Pons (tissue), 1 donor: ENCODE data around the gene CUX1.
A peak's percentile ranks its signal among the peaks of the same experiment; 100 is the strongest.
"Not testable (repeated sequence)": the region's sequence is repeated elsewhere in the genome, so short reads cannot be mapped to it uniquely, and the experiment has no call there.

ENCODE experiments used
- DNase-seq: peaks from one replicate; pipeline ENCODE4 v3.0.0-alpha.2; 2016; ENCODE audit warnings: low spot score

CUX1 gene

DNA sequence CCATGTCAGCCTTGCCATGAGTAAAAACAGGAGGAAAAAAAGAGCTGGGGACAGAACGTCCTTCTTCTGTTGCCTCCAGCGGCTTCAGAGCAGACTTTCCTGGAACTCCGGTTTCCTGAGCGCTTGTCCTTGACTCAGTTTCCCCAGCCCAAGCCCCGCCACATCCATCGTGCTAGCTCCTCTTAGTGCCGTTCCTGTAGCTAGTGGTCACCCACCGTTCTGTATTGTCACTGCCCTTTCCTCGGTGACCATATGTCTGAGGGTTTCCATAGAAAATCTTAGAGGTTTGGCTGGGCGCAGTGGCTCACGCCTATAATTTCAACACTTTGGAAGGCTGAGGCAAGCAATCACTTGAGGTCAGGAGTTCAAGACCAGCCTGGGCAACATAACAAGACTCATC, 100.1 kb downstream of the CUX1 start:
- DNase-seq = no peak

DNA sequence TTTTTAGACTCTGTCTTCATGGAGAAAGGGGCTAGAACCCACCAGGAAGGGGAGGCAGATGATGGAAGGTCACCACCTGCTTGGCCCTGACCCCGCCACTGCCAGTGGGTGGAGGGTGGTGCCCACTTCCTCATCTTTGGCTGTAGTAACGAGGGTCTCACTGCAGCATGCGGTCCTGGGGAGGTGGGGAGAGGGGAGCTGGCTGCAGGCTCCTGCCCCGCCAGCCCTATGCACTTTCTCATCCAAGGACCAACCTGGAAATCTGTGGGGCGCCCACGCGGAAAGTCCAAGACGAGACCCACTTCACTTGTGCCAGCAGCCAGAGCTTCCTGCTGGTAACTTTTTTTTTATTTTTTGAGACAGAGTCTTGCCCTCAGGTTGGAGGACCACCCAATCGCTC, 101.0 kb downstream of the CUX1 start:
- no peak for DNase-seq

GRCh38 chr7:101919363-101920115, 102.1 kb downstream of the CUX1 start:
- DNase-seq = no peak

GRCh38 chr7:101921061-101921460, 103.6 kb downstream of the CUX1 start:
- DNase-seq = no peak

- not testable (repeated sequence) for DNase-seq
These were observed 104.4 kb downstream of the CUX1 start for GRCh38 chr7:101921546-101922489.

GRCh38 chr7:101922631-101923601, 105.5 kb downstream of the CUX1 start:
- DNase-seq = no peak

GRCh38 chr7:101923602-101923985, 106.2 kb downstream of the CUX1 start:
- no peak for DNase-seq

DNA sequence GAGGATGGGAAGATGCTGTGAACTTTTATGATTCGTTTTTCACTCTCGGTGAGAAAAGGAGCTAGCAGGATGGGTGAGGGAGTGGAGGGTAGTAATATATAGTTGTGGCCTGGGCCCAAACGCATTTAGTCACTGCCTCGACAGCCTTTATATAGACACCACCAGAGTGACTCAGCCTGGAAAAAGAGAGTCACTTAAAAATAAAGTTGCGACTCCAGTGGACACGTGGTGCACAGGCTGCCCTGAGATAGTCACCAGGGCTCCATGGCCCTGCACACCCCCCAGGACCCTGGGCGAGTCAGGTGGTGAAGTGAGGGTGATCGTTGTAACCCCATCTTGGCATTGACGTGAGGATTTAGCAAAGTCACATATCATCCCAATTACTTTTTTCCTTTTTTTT, 106.7 kb downstream of the CUX1 start:
- no peak for DNase-seq

GRCh38 chr7:101926265-101926664, 108.8 kb downstream of the CUX1 start:
- DNase-seq = no peak

- DNase-seq = no peak
These were observed 110.0 kb downstream of the CUX1 start for GRCh38 chr7:101927389-101927788.

DNA sequence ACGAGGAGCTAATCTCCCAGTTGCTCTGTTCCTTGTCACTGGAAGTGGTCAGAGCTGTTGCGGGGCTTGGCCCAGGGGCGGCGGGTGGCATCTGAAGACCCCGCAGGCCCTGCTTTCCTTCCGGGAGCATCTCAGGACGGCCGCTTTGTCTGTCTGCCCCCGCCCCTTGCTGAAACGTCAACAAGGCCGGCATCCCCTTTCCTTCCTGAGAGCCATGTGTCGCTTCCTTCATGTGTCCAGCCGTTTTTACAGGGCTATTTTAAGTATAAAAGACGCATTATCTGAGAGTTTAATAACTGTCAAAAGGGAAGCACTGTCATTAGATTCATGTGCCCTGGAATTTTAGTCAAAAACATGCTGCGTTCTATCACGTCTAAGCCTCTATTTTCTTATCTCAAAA, 110.4 kb downstream of the CUX1 start:
- no peak for DNase-seq

- no peak for DNase-seq
These were observed 111.8 kb downstream of the CUX1 start for GRCh38 chr7:101929256-101929655.

DNA sequence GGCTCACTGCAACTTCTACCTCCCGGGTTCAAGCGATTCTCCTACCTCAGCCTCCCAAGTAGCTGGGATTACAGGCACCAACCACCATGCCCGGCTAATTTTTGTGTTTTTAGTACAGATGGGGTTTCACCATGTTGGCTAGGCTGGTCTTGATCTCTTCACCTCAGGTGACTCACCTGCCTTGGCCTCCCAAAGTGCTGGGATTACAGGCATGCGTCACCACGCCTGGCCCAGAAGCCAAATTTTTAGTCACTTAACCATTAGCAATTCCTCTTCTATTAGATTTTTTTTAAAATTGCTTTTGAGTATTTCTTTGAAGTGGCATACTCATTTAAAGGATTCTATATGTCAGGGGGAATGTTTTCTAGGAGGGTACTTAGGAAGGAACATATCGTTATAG, 112.5 kb downstream of the CUX1 start:
- not testable (repeated sequence) for DNase-seq

DNA sequence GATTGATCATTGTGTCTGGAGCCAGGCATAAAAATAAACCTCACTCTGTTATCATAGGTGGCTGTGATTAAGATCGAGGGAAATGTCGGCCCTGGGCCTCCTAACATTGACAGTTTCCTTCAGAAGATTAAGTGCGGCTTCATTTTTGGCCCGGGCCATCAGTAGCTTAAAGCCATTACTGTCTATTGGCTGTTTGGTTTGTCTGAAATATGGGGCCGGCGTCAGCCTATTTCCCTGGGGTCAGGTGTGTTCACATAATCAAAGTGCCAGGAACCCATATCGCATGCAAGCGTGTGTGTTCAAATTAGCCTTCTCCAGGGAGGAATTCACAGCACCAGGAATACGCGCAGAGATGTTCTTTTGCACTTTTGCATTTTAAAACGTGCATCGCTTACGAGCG, 114.7 kb downstream of the CUX1 start:
- DNase-seq = no peak

DNA sequence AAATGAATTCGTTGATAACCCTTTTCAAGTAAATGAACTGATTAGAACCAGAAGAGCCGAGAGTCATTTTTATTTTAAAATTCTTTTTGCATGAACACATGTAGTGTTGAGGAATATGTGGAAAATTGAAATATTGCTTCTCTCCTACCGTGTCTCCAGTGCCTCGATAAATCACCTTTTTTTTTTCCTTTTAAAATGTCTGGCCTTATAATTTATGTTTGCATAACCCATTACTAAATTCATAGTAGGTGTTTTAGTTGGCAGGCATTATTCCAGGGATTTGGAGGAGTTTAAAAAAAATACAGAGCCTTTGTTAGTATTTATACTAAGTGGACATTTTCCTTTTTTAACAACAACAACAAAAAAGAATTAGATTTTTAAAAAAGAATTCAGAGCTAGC, 115.6 kb downstream of the CUX1 start:
- DNase-seq = no peak

- DNase-seq = no peak
These were observed 116.3 kb downstream of the CUX1 start for GRCh38 chr7:101933688-101934121.

- no peak for DNase-seq
These were observed 117.2 kb downstream of the CUX1 start for GRCh38 chr7:101934618-101935017.

DNA sequence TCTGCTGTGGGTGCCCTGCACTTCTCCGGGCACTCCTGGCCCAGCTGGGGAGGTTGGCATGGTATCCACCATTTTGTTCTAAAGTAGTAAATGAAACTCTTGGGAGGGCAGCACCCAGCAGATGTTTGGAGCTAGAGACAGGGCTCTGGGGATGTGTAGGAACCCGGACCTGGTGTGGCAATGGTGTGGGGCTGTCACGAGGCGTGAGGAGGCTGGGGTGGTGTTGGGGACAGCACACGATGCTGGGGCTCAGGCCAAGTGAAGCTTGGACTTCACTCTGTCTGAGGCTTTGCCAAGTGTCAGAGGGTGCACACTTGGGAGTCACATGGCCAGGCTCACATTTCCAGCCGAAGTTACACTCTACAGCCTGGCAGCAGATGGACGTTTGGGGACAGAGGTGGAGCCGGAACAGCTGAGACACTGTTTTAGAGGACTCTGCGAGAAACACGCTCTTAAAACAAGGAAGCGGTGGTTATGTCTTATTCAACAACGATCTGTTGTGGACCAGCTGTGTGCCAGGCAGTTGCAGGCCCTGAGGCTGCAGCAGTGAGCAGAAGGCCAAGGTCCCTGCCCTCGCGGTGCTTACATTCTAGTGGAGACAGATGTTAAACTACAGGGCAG, 118.2 kb downstream of the CUX1 start:
- DNase-seq = peak; percentile 31

GRCh38 chr7:101936223-101936610, 118.8 kb downstream of the CUX1 start:
- DNase-seq = no peak

GRCh38 chr7:101936611-101937231, 119.3 kb downstream of the CUX1 start:
- DNase-seq = no peak
